HG03159 (cell line): ENCODE data around the gene SPA17.

Experiments
- ATAC-seq: cut with Tn5 transposase; IDR thresholded peaks from one replicate; pipeline ENCODE4 v1.9.1; 2021; ENCODE audit warnings: mild to moderate bottlenecking, moderate library complexity; ENCODE audit not compliant: unreplicated experiment

Gene SPA17

GRCh38 chr11:124673333-124674167 lies at the start of gene SPA17, which contains the start of gene SIAE:
Gene SPA17 (plus strand): TSS chr11:124673904. CDS start chr11:124675265, 1,361 bp downstream.
Gene SIAE (minus strand): TSS chr11:124673739. CDS start chr11:124673708, 31 bp downstream.
- peak; percentile 81 for ATAC-seq

GRCh38 chr11:124625504-124626168 lies 48.1 kb upstream of the SPA17 start:
- ATAC-seq = no peak

- no peak for ATAC-seq
These were observed 46.2 kb upstream of the SPA17 start for GRCh38 chr11:124627546-124627945.

GRCh38 chr11:124629961-124630360 lies 43.7 kb upstream of the SPA17 start:
- ATAC-seq = no peak

- ATAC-seq = no peak
These were observed 40.3 kb upstream of the SPA17 start for GRCh38 chr11:124633355-124633754.

GRCh38 chr11:124635932-124636331 lies 37.8 kb upstream of the SPA17 start:
- no peak for ATAC-seq

- ATAC-seq = no peak
These were observed 35.2 kb upstream of the SPA17 start for GRCh38 chr11:124638500-124638899.

- no peak for ATAC-seq
These were observed 34.5 kb upstream of the SPA17 start for GRCh38 chr11:124639186-124639585.

- no peak for ATAC-seq
These were observed 33.0 kb upstream of the SPA17 start for GRCh38 chr11:124640666-124641065.

GRCh38 chr11:124642628-124643027 lies 31.1 kb upstream of the SPA17 start:
- no peak for ATAC-seq

GRCh38 chr11:124643042-124643604 lies 30.6 kb upstream of the SPA17 start:
- no peak for ATAC-seq

GRCh38 chr11:124643605-124644425 lies 29.9 kb upstream of the SPA17 start:
- no peak for ATAC-seq

- no peak for ATAC-seq
These were observed 29.1 kb upstream of the SPA17 start for GRCh38 chr11:124644426-124645280.

- peak; percentile 75 for ATAC-seq
These were observed 27.6 kb upstream of the SPA17 start for GRCh38 chr11:124646148-124646547.

GRCh38 chr11:124648610-124649009 lies 25.1 kb upstream of the SPA17 start:
- ATAC-seq = no peak

GRCh38 chr11:124656774-124657630 lies 16.7 kb upstream of the SPA17 start:
- ATAC-seq = no peak

GRCh38 chr11:124657904-124658303 lies 15.8 kb upstream of the SPA17 start:
- no peak for ATAC-seq

- no peak for ATAC-seq
These were observed 15.2 kb upstream of the SPA17 start for GRCh38 chr11:124658501-124658900.

- ATAC-seq = no peak
These were observed 14.7 kb upstream of the SPA17 start for GRCh38 chr11:124658986-124659385.
